Activated naive CD4-positive, alpha-beta T cell treated with anti-CD3 and anti-CD28 coated beads, Interleukin-2, amount 50 U/mL, for 72 hours (primary cell): ENCODE data around the gene CRYAB. TPM values are rescaled to one million over a fixed set of nuclear protein-coding genes. Genes with fewer than 3 reads are reported as not detected.
"Not testable (repeated sequence)": the region's sequence is repeated elsewhere in the genome, so short reads cannot be mapped to it uniquely, and the experiment has no call there.

Source experiments
- ATAC-seq, 2 donors: fragments of 150-1000 bp; cut with Tn5 transposase; 2 replicates each; pipeline ENCODE4 v1.10.0; 2021; ENCODE audit warnings: mild to moderate bottlenecking in 2 of 2, moderate library complexity in 2 of 2
- DNase-seq, 2 donors: peaks; one replicate each; pipeline ENCODE4 v3.0.0; 2021 to 2022; ENCODE audit warnings: low spot score in 2 of 2
- H3K27ac Mint-ChIP-seq, 2 donors: one replicate each; pipeline ENCODE4 v1.8.0; 2022; ENCODE audit warnings: mild to moderate bottlenecking in 2 of 2, mixed read lengths in 2 of 2
- H3K36me3 Mint-ChIP-seq, 2 donors: one replicate each; pipeline ENCODE4 v1.8.0; 2022; ENCODE audit warnings: mixed read lengths in 2 of 2
- H3K9me3 Mint-ChIP-seq, 2 donors: one replicate each; pipeline ENCODE4 v1.8.0; 2022; ENCODE audit warnings: mixed read lengths in 2 of 2
- total RNA-seq, 2 donors: library from RNA; stranded (reverse); gene quantifications; one replicate each; pipeline ENCODE4 v1.2.3, GENCODE V29; 2022

Gene CRYAB
- total RNA-seq, 2 donors from 2014 or later = not detected

DNA sequence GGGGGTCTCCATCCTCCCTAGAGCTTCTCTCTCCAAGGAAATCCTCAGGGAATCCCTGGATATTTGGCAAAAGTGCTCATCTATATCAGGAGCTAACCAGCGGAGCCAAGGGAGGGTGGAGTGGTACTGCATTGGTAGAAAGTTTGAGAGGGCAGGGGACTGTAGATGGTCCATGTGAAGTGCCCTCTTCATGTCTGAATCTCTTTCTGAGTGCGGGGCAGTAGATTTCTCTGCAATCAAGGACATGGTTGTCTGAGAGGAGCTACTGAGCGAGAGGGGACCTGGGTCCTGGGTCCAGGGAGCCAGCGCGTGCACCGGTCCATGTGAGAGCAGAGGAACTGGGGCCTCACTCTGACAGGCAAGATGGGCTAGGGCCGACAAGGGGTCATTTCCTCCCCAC lies 26.3 kb upstream of the CRYAB start:
- H3K9me3 Mint-ChIP-seq = no peaks in the 10 kb centered on the region
- DNase-seq (no peak), ATAC-seq (no peak)
- H3K27ac Mint-ChIP-seq = peak overlapping the region; percentile 25 to 88
- H3K36me3 Mint-ChIP-seq = peaks cover 4 to 10% of the 10 kb centered on the region in 2 donors

DNA sequence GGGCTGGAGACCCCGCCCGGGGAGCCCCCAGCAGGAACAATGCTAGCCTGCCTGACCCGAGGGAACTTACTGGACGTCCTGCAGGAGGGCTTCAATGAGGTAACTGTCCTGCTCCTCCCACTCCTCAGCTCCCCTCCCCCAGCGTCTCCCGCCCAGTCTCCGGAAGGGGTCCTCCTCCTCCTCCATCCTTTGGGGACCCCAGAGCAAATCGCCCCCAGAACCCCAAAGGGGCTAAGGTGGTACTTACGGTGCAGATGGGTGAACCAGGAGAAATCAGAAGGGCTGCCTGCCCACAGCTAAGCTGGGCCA lies 25.8 kb upstream of the CRYAB start:
- no peak for ATAC-seq

DNA sequence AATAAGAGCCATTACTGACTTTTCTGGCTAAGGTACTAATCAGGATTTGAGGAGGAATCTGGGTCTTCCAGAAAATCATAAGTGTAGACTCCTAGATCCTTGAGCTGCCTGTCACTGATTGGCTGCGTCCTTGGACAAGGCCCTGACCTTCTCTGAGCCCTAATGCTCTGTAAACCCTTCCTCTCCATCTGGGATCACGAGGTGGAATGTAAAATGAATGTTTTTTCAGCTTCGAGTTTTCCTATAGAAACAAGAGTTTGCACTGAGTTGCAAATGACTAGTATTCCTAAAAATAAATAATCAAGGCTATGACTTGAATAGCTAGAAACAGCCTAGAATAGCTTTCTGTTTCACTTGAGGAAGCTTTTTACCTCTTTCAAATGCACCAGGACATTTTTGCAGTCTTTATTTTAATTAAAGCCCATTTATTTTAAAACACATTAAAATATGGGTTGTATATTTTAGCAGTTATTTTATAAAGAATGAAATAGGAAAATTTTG lies 24.5 kb upstream of the CRYAB start:
- peaks cover 4 to 10% of the 10 kb centered on the region in 2 donors for H3K36me3 Mint-ChIP-seq
- H3K27ac Mint-ChIP-seq = peak overlapping the region; percentile 83 to 93
- no peak for DNase-seq
- no peak for ATAC-seq
- H3K9me3 Mint-ChIP-seq = no peaks in the 10 kb centered on the region

More for the DNA sequence above, 25.8 kb upstream of the CRYAB start:
- Mint-ChIP-seq H3K9me3 (no peaks in the 10 kb centered on the region), H3K27ac (peak overlapping the region in 1 of 2 donors; percentile 88), H3K36me3 (peaks cover 4 to 10% of the 10 kb centered on the region in 2 donors)
- no peak for DNase-seq

DNA sequence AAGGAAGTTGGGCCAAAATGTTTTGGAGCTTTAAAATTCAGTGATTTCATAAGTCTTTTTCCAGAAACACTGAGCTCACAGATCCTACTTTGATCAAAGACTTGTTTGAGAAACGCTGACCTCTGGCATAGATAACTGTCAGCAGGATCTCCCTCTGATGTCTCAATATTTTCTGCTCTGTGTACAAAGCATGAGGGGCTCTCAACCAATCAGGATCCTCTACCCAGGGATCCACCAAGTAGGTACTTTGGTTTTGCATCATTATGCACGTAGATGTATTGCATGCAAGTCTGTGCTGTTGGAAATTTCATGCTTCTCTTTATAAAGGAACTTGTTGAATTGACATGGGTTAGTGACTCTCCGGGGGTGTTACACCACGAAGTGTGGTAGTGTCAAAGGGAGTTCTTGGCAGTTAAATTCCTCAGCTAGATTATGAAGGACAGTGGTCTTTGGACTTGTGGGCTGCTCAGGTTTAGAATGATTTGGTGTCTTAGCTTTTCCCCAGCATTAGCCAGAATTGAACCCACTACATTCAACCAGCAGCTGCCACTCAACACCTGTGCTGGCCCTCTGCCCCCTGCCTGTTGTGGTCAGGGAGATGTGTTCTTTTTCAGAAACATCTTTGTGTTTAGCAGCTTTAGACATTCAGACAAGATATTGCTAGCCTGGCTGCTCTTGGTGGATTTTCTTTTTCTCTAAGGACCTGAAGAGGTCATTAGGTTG lies 23.9 kb upstream of the CRYAB start:
- Mint-ChIP-seq H3K27ac (peak overlapping the region in 1 of 2 donors; percentile 83), H3K36me3 (peaks cover 4 to 10% of the 10 kb centered on the region in 2 donors), H3K9me3 (no peaks in the 10 kb centered on the region)
- DNase-seq = no peak
- ATAC-seq = no peak

GRCh38 chr11:111934306-111934705 lies 22.7 kb upstream of the CRYAB start:
- H3K36me3 Mint-ChIP-seq = peaks cover 4 to 10% of the 10 kb centered on the region in 2 donors
- H3K9me3 Mint-ChIP-seq = no peaks in the 10 kb centered on the region
- DNase-seq (no peak), ATAC-seq (no peak)
- no peak overlapping the region for H3K27ac Mint-ChIP-seq

DNA sequence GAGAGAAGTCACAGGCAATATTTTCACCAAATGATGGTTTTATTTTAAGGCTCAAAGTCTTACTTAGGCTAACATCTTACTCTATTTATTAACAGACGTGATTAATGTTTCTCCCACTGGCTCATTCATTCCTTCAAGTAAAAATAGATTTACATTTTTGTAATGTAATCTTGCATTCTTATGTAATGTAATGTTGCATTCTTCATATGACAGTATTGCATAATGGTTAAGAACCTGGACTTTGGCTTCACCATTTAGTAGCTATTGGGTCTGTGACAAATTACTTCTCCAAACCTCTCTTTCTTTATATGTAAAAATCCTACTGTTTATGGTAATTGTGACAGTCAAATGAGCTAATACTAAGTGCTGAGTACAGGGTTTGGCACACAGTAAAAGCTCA lies 22.3 kb upstream of the CRYAB start:
- DNase-seq = no peak
- H3K9me3 Mint-ChIP-seq = no peaks in the 10 kb centered on the region
- H3K36me3 Mint-ChIP-seq = peaks cover 4 to 10% of the 10 kb centered on the region in 2 donors
- ATAC-seq = no peak
- H3K27ac Mint-ChIP-seq = no peak overlapping the region

DNA sequence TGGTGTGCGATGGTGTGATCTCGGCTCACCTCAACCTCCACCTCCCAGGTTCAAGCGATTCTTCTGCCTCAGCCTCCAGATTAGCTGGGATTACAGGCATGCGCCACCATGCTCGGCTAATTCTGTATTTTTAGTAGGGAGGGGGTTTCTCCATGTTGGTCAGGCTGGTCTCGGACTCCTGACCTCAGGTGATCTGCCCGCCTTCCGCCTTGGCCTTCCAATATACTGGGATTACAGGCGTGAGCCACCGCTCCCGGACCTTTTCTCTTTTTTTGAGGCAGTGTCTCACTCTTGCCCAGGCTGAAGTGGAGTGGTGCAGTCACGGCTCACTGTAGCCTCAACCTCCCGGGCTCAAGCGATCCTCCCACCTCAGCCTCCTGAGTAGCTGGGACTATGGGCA lies 21.6 kb upstream of the CRYAB start:
- peak overlapping the region; percentile 38 to 72 for H3K27ac Mint-ChIP-seq
- H3K36me3 Mint-ChIP-seq, ATAC-seq, H3K9me3 Mint-ChIP-seq, DNase-seq: not testable (repeated sequence)

- Mint-ChIP-seq H3K27ac (peak overlapping the region; percentile 6 to 72), H3K36me3 (no peaks in the 10 kb centered on the region), H3K9me3 (no peaks in the 10 kb centered on the region)
- DNase-seq = no peak
- ATAC-seq = peak; percentile 73 to 86
Measured at GRCh38 chr11:111932611-111932950, 21.0 kb upstream of the CRYAB start.

DNA sequence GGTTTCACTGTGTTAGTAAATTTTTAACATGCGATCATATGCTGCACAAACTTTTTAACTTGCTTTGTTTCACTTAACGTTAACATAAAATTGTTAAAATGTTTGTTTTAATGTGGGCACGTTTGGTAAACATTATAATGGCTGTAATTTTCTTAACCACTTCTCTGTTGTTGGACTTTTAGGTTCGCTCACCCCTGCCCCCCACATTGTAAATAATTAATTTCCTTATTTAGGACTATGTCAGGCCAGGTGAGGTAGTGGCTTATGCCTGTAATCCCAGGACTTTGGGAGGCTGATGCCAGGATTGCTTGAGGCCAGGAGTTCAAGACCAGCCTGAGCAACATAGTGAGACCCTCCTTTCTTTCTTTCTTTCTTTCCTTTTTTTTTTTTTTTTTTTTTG lies 18.9 kb upstream of the CRYAB start:
- ATAC-seq (no peak), DNase-seq (no peak)
- Mint-ChIP-seq H3K27ac (no peak overlapping the region), H3K9me3 (no peaks in the 10 kb centered on the region), H3K36me3 (no peaks in the 10 kb centered on the region)

DNA sequence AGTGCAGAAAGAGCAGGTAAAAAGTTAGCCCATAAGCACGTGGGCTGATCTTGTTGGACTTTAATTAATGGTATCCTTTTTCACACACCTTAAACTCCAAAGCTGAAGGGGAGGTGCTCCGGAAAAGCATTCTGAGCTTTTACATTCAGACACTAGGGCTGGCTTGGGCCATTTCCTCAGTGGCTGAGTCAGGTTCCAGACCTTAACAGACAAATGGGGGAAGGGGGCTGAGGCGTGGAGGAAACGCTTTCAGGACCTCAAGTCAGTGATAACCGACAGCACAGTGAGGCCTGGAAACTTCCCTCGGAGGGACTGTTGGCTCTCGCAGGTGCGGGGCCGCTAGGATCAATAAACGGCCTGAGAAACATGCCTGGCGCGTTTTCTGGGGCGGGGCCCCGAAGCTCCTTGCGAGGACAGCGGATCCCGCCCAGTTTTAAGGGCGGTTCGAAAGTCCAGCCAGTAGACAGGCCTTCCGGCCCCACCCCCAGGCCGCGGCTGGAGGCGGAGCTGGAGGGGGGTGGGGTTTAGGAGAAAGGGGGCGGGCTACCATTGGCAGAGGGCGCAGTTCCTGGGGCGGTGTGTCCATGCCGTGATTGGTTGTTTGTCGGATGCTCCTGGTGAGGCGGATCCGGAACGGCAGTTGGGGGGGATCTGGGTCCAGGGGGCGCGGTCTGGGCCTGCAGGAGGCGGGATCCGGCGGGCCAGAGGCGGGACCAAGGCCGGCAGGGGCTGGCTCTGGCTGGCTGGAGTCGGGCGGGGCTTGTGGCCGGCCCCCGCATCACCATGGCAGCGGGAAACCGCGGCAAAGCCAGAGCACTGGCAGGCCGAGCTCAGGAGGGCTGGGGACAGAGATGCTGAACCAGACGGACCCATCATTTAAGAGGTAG lies 15.2 kb upstream of the CRYAB start:
- H3K9me3 Mint-ChIP-seq = no peaks in the 10 kb centered on the region
- H3K36me3 Mint-ChIP-seq = no peaks in the 10 kb centered on the region
- peak; percentile 91 to 94 for ATAC-seq
- H3K27ac Mint-ChIP-seq = peak overlapping the region; percentile 86
- DNase-seq = peak; percentile 97 to 98

DNA sequence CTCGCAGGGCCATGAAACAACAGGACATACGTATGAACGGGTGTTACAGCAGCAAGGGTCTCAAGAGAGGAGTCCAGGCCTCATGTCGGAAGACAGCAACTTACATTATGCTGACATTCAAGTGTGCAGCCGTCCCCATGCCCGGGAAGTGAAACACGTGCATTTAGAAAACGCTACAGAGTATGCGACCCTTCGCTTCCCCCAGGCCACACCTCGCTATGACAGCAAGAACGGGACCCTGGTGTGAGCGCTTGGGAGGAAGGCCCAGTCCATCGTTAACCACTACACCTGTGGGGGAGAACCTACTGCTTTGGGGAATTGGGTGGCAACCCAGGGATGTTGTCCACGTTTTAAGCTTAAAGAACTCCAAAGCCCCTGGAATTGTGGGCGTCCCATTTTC lies 14.4 kb upstream of the CRYAB start:
- Mint-ChIP-seq H3K36me3 (no peaks in the 10 kb centered on the region), H3K27ac (peak overlapping the region in 1 of 2 donors; percentile 86), H3K9me3 (no peaks in the 10 kb centered on the region)
- DNase-seq (no peak), ATAC-seq (no peak)

- H3K27ac Mint-ChIP-seq = peak overlapping the region in 1 of 2 donors; percentile 2
- H3K36me3 Mint-ChIP-seq = no peaks in the 10 kb centered on the region
- ATAC-seq = no peak
- no peaks in the 10 kb centered on the region for H3K9me3 Mint-ChIP-seq
- DNase-seq = no peak
Measured at GRCh38 chr11:111923951-111924350, 12.4 kb upstream of the CRYAB start.

- Mint-ChIP-seq H3K36me3 (no peaks in the 10 kb centered on the region), H3K9me3 (no peaks in the 10 kb centered on the region), H3K27ac (peak overlapping the region; percentile 2 to 15)
- ATAC-seq = no peak
- no peak for DNase-seq
Measured at GRCh38 chr11:111923351-111923788, 11.8 kb upstream of the CRYAB start.

GRCh38 chr11:111922803-111923202 lies 11.2 kb upstream of the CRYAB start:
- DNase-seq (no peak), ATAC-seq (no peak)
- Mint-ChIP-seq H3K9me3 (no peaks in the 10 kb centered on the region), H3K36me3 (no peaks in the 10 kb centered on the region), H3K27ac (peak overlapping the region in 1 of 2 donors; percentile 2)

- Mint-ChIP-seq H3K36me3 (no peaks in the 10 kb centered on the region), H3K9me3 (no peaks in the 10 kb centered on the region), H3K27ac (no peak overlapping the region)
- ATAC-seq (no peak), DNase-seq (no peak)
Measured at GRCh38 chr11:111921541-111922230, 10.1 kb upstream of the CRYAB start.

DNA sequence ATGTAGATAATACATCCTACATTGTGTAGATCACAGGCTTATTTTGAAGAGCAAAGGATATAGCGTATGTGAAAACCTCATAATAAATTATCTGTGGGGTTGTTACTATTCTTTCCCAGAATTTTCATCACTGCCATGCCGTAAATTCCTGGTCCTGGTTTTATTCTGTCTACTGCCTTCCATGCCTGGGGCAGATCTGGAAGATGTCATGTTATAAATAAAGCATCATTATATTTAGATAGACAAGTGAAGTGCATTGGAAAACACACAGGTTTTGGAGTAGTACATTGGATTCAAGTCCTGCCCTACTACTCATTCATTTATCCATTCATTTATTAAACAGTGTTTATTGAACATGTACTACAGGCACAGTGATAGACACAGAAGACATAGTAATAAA lies 9.3 kb upstream of the CRYAB start:
- Mint-ChIP-seq H3K9me3 (no peaks in the 10 kb centered on the region), H3K36me3 (no peaks in the 10 kb centered on the region), H3K27ac (no peak overlapping the region)
- DNase-seq (no peak), ATAC-seq (no peak)
